ENCODE data around the gene SLX4IP.

Gene SLX4IP

GRCh38 chr20:10673176-10673841, 238.2 kb downstream of the SLX4IP start:
- DNase-seq (no peak), ATAC-seq (replicated peaks) (no peak)
- peaks cover 66 to 89% of the 10 kb centered on the region in 2 donors for H3K27me3 Mint-ChIP-seq
- H3K27ac Mint-ChIP-seq, result peak overlapping the region in 1 of 2 donors; percentile 44
- peaks cover 3% of the 10 kb centered on the region for H3K36me3 Mint-ChIP-seq (ENCODE audit: insufficient read depth)
- H3K4me3 Mint-ChIP-seq, result peak overlapping the region; percentile 88 to 90
- no peaks in the 10 kb centered on the region for H3K9me3 Mint-ChIP-seq
- H3K4me1 Mint-ChIP-seq (ENCODE audit: low read depth in 2 of 2), result peaks cover 9 to 14% of the 10 kb centered on the region in 2 donors

- DNase-seq (peak in 2 of 3 experiments; percentile 15 to 23), ATAC-seq (replicated peaks) (peak; percentile 58)
- Mint-ChIP-seq H3K9me3 (no peaks in the 10 kb centered on the region), H3K27me3 (peaks cover 67 to 89% of the 10 kb centered on the region in 2 donors), H3K36me3 (ENCODE audit: insufficient read depth) (peaks cover 3% of the 10 kb centered on the region), H3K4me1 (ENCODE audit: low read depth in 2 of 2) (peaks cover 9 to 14% of the 10 kb centered on the region in 2 donors), H3K27ac (peak within 1 kb of the TSS in 1 of 2 donors; percentile 44), H3K4me3 (peak within 1 kb of the TSS; percentile 88 to 90)
These were observed 239.0 kb downstream of the SLX4IP start, which contains the start of gene JAG1 for GRCh38 chr20:10673842-10674683. TSS of gene JAG1 (minus strand) at chr20:10673999. CDS start at chr20:10673530, 469 bp downstream.

- peaks cover 60 to 81% of the 10 kb centered on the region in 2 donors for H3K27me3 Mint-ChIP-seq
- DNase-seq, result no peak
These were observed 239.8 kb downstream of the SLX4IP start for GRCh38 chr20:10674684-10675449.

GRCh38 chr20:10675450-10675848, 240.3 kb downstream of the SLX4IP start:
- no peaks in the 10 kb centered on the region for H3K9me3 Mint-ChIP-seq
- H3K36me3 Mint-ChIP-seq (ENCODE audit: insufficient read depth), result peaks cover 3% of the 10 kb centered on the region
- no peak overlapping the region for H3K27ac Mint-ChIP-seq
- H3K4me1 Mint-ChIP-seq (ENCODE audit: low read depth in 2 of 2), result peaks cover 9 to 14% of the 10 kb centered on the region in 2 donors
- H3K27me3 Mint-ChIP-seq, result peaks cover 59 to 79% of the 10 kb centered on the region in 2 donors
- no peak for DNase-seq
- no peak for ATAC-seq (replicated peaks)
- peak overlapping the region; percentile 43 to 54 for H3K4me3 Mint-ChIP-seq

More at GRCh38 chr20:10674684-10675449, 239.8 kb downstream of the SLX4IP start:
- Mint-ChIP-seq H3K36me3 (ENCODE audit: insufficient read depth) (peaks cover 3% of the 10 kb centered on the region), H3K4me3 (peak overlapping the region; percentile 43 to 54), H3K9me3 (no peaks in the 10 kb centered on the region), H3K27ac (no peak overlapping the region), H3K4me1 (ENCODE audit: low read depth in 2 of 2) (peaks cover 9 to 14% of the 10 kb centered on the region in 2 donors)
- peak; percentile 45 for ATAC-seq (replicated peaks)

- no peak overlapping the region for H3K4me3 Mint-ChIP-seq
- peaks cover 4 to 14% of the 10 kb centered on the region in 2 donors for H3K4me1 Mint-ChIP-seq (ENCODE audit: low read depth in 2 of 2)
- peaks cover 53 to 71% of the 10 kb centered on the region in 2 donors for H3K27me3 Mint-ChIP-seq
- H3K36me3 Mint-ChIP-seq (ENCODE audit: insufficient read depth), result peaks cover 3% of the 10 kb centered on the region
- DNase-seq (no peak), ATAC-seq (replicated peaks) (no peak)
- H3K9me3 Mint-ChIP-seq, result no peaks in the 10 kb centered on the region
- H3K27ac Mint-ChIP-seq, result no peak overlapping the region
These were observed 241.4 kb downstream of the SLX4IP start for GRCh38 chr20:10676518-10676917.

Data from effector memory CD8-positive, alpha-beta T cell (primary cell).